B cell (primary cell): Measurements from ENCODE around the gene DOP1B.

Experiments used
- EZH2 ChIP-seq: IDR thresholded peaks from 2 replicates; pipeline ENCODE4 v1.6.1; 2012; ENCODE audit warnings: borderline replicate concordance, low read depth, mild to moderate bottlenecking, moderate library complexity, low read length; ENCODE audit not compliant: insufficient read depth, poor library complexity, severe bottlenecking
- TF ChIP-seq, protein P1 (sequence below): fragments of 200-600 bp; IDR thresholded peaks from one replicate; pipeline ENCODE4 v1.8.0; 2022; ENCODE audit warnings: antibody characterized with exemption, mild to moderate bottlenecking

DNA sequence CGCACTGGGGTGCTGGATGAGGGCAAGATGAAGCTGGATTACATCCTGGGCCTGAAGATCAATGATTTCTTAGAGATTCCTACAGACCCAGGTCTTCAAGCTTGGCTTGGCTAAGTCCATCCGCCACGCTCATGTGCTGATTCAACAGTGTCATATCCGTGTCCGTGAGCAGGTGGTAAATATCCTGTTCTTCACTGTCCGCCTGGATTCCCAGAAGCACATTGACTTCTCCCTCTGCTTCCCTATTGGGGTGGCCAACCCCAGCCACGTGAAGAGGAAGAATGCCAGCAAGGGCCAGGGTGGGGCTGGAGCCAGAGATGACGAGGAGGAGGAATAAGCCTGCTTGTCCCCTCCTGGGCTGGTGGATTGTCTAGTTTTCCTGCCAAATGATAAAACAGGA is 23.9 kb upstream of the DOP1B start:
- TF ChIP-seq, protein P1, sequence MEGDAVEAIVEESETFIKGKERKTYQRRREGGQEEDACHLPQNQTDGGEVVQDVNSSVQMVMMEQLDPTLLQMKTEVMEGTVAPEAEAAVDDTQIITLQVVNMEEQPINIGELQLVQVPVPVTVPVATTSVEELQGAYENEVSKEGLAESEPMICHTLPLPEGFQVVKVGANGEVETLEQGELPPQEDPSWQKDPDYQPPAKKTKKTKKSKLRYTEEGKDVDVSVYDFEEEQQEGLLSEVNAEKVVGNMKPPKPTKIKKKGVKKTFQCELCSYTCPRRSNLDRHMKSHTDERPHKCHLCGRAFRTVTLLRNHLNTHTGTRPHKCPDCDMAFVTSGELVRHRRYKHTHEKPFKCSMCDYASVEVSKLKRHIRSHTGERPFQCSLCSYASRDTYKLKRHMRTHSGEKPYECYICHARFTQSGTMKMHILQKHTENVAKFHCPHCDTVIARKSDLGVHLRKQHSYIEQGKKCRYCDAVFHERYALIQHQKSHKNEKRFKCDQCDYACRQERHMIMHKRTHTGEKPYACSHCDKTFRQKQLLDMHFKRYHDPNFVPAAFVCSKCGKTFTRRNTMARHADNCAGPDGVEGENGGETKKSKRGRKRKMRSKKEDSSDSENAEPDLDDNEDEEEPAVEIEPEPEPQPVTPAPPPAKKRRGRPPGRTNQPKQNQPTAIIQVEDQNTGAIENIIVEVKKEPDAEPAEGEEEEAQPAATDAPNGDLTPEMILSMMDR = no peak
- no peak for TF ChIP-seq EZH2
